Left ventricle myocardium inferior (tissue), 1 donor: ENCODE results near the gene SULT6B1. TPM values are rescaled to one million over a fixed set of nuclear protein-coding genes. Genes with fewer than 3 reads are reported as not detected.

Experiments
- DNase-seq: peaks from one replicate; pipeline ENCODE4 v3.0.0-alpha.2; 2020
- H3K27ac ChIP-seq: fragments of 200-600 bp; replicated peaks from 2 replicates; pipeline ENCODE4 v1.8.0; 2021
- H3K27me3 ChIP-seq: fragments of 200-600 bp; 2 replicates; pipeline ENCODE4 v1.8.0; 2021; ENCODE audit warnings: low read depth
- H3K36me3 ChIP-seq: fragments of 200-600 bp; 2 replicates; pipeline ENCODE4 v1.8.0; 2021
- H3K4me1 ChIP-seq: fragments of 200-600 bp; 2 replicates; pipeline ENCODE4 v1.8.0; 2021
- H3K4me3 ChIP-seq: fragments of 200-600 bp; 2 replicates; pipeline ENCODE4 v1.8.0; 2021; ENCODE audit warnings: mild to moderate bottlenecking, moderate library complexity
- H3K9me3 ChIP-seq: fragments of 200-600 bp; replicated peaks from 2 replicates; pipeline ENCODE4 v1.8.0; 2021
- intact Hi-C: fragments of 100-400 bp; cut with micrococcal nuclease; formaldehyde crosslinking; loops from one replicate; pipeline ENCODE4 v1.11.0; 2022
- total RNA-seq: library from RNA; stranded (reverse); fragmentation: NEBNext Ultra II Directional; extraction: Animal tissue kit (Norgen Biotek cat#: 25700); gene quantifications from one replicate; pipeline ENCODE4 v1.2.1, GENCODE V29; 2021
- TF ChIP-seq, protein P1 (sequence below): fragments of 200-600 bp; IDR thresholded peaks from 2 replicates; pipeline ENCODE4 v1.8.0; 2021; ENCODE audit warnings: antibody characterized with exemption, mild to moderate bottlenecking, borderline replicate concordance
- donor health status: DM: no; HTN: yes; CAD: no; lungs with severe emphysema.

Gene SULT6B1
- total RNA-seq, 1 donor from 2014 or later = not detected

DNA sequence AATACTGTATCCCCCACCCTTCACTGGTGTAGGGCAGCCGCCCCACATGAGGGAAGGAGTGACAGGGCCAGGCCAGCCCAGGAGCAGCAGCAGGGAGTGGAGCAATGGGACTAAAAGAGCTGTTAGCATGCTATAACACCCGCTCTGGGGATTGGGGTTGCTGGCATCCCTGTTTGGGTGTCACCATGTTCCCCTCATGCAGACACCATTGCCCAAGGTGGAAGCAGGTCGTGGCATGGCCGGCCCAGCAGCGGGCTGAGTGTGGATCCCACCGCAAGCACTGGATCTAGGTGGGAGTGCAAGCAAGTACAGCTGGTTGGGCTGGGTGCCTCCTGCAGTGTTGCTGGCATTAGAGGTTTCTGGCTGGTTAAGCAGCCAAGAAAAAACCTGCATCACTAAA is 3.3 kb upstream of the SULT6B1 start:
- intact Hi-C loops = no loop called here
- Histone ChIP-seq H3K4me3 (no peak overlapping the region), H3K27me3 (no peaks in the 10 kb centered on the region), H3K36me3 (no peaks in the 10 kb centered on the region), H3K27ac (no peak overlapping the region), H3K9me3 (no peaks in the 10 kb centered on the region), H3K4me1 (peaks cover 4% of the 10 kb centered on the region)
- TF ChIP-seq, protein P1, sequence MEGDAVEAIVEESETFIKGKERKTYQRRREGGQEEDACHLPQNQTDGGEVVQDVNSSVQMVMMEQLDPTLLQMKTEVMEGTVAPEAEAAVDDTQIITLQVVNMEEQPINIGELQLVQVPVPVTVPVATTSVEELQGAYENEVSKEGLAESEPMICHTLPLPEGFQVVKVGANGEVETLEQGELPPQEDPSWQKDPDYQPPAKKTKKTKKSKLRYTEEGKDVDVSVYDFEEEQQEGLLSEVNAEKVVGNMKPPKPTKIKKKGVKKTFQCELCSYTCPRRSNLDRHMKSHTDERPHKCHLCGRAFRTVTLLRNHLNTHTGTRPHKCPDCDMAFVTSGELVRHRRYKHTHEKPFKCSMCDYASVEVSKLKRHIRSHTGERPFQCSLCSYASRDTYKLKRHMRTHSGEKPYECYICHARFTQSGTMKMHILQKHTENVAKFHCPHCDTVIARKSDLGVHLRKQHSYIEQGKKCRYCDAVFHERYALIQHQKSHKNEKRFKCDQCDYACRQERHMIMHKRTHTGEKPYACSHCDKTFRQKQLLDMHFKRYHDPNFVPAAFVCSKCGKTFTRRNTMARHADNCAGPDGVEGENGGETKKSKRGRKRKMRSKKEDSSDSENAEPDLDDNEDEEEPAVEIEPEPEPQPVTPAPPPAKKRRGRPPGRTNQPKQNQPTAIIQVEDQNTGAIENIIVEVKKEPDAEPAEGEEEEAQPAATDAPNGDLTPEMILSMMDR = no peak
- no peak for DNase-seq

- DNase-seq = no peak
- Histone ChIP-seq H3K4me3 (no peak overlapping the region), H3K4me1 (no peaks in the 10 kb centered on the region), H3K9me3 (no peaks in the 10 kb centered on the region), H3K36me3 (no peaks in the 10 kb centered on the region), H3K27me3 (no peaks in the 10 kb centered on the region), H3K27ac (no peak overlapping the region)
- TF ChIP-seq, protein P1 = no peak
- intact Hi-C loops = no loop called here
These were observed 2.8 kb upstream of the SULT6B1 start for GRCh38 chr2:37191253-37191652.

DNA sequence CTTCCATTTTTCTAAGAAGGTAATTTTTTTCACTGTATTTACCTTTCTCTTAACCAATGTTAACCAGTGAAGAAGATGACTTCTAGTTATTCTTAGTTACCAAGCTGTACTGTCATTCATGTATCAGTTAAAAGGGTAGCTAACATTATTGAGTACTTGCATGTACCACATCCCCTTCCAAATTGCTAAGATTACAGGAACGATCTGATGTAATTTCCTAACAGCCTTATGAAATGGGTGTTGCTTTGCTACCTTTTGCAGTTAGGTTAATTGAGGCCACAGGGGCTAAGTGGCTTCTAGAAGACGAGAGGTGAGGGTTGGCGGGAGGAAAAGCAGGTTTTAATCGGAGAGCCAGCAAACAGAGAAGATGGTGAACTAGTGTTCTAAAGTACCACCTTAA is 1.8 kb upstream of the SULT6B1 start:
- H3K4me1 ChIP-seq = no peaks in the 10 kb centered on the region
- H3K9me3 ChIP-seq = no peaks in the 10 kb centered on the region
- TF ChIP-seq, protein P1 = no peak
- H3K36me3 ChIP-seq = no peaks in the 10 kb centered on the region
- H3K4me3 ChIP-seq = no peak overlapping the region
- H3K27ac ChIP-seq = no peak overlapping the region
- intact Hi-C loops = no loop called here
- DNase-seq = no peak
- H3K27me3 ChIP-seq = no peaks in the 10 kb centered on the region

- DNase-seq = no peak
- Histone ChIP-seq H3K27me3 (peaks cover under 1% of the 10 kb centered on the region), H3K4me3 (no peak overlapping the region), H3K27ac (no peak overlapping the region), H3K4me1 (no peaks in the 10 kb centered on the region), H3K36me3 (no peaks in the 10 kb centered on the region), H3K9me3 (no peaks in the 10 kb centered on the region)
- intact Hi-C loops = no loop called here
- TF ChIP-seq, protein P1 = no peak
These were observed 1.1 kb upstream of the SULT6B1 start for GRCh38 chr2:37189452-37190153.

DNA sequence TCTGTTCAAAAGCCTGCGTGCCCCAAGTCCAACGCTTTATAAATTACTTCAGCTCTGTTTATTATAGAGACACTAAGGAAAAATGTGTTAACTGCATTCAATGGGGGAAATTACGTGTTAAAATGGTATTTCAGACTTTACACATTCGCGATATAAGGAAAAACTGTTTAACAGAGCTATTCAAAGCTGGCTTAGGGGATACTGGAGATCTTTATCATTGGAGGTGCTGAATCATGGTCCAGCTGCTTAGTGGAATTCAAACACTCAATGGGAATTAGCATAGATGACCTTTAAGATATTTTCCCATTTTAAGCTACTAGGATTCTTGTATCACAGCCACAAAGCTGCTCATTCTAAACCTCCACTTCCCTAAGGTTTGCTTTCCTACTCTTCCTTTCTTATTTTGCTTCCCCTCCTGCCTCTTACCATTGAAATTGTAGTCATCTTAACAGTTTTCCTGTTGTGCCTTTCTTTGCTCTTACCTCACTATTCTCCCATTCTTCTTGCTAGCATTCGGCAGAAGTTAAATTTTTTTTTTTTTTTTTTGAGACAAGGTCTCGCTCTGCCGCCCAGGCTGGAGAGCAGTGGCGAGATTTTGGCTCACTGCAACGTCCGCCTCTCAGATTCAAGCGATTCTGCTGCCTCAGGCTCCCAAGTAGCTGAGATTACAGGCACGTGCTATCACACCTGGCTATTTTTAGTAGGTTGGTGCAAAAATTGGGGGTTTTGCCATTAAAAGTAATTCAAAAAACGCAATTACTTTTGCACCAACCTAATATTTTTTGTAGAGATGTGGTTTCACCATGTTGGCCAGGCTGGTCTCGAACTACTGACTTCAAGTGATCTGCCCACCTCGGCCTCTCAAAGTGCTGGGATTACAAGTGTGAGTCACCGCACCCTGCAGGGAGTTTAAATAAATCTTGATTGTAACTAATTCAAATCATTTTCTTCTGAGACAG is 6.5 kb downstream of the SULT6B1 start:
- Histone ChIP-seq H3K4me3 (no peak overlapping the region), H3K27me3 (peaks cover 7% of the 10 kb centered on the region), H3K27ac (no peak overlapping the region), H3K4me1 (no peaks in the 10 kb centered on the region), H3K9me3 (no peaks in the 10 kb centered on the region), H3K36me3 (no peaks in the 10 kb centered on the region)
- DNase-seq = no peak
- intact Hi-C loops = no loop called here
- TF ChIP-seq, protein P1 = no peak
